Activated T-cell treated with anti-CD3 and anti-CD28 coated beads, Interleukin-2, amount 50 U/mL, for 24 hours (primary cell): Measurements from ENCODE around the gene PRTG.
"Not testable (repeated sequence)": the region's sequence is repeated elsewhere in the genome, so short reads cannot be mapped to it uniquely, and the experiment has no call there.

Experiments used
- DNase-seq: peaks from one replicate; pipeline ENCODE4 v3.0.0-alpha.2; 2020
- H3K27ac Mint-ChIP-seq: 2 replicates; pipeline ENCODE4 v1.8.0; 2020; ENCODE audit warnings: mild to moderate bottlenecking, mixed read lengths
- H3K27me3 Mint-ChIP-seq: 2 replicates; pipeline ENCODE4 v1.8.0; 2020; ENCODE audit warnings: mixed read lengths
- H3K36me3 Mint-ChIP-seq: 2 replicates; pipeline ENCODE4 v1.8.0; 2020; ENCODE audit warnings: low read depth, mixed read lengths
- H3K4me1 Mint-ChIP-seq: 2 replicates; pipeline ENCODE4 v1.8.0; 2020; ENCODE audit warnings: low read depth, mixed read lengths
- H3K4me3 Mint-ChIP-seq: 2 replicates; pipeline ENCODE4 v1.8.0; 2020; ENCODE audit warnings: mild to moderate bottlenecking, moderate library complexity, mixed read lengths
- H3K9me3 Mint-ChIP-seq: 2 replicates; pipeline ENCODE4 v1.8.0; 2020; ENCODE audit warnings: mixed read lengths

PRTG gene

DNA sequence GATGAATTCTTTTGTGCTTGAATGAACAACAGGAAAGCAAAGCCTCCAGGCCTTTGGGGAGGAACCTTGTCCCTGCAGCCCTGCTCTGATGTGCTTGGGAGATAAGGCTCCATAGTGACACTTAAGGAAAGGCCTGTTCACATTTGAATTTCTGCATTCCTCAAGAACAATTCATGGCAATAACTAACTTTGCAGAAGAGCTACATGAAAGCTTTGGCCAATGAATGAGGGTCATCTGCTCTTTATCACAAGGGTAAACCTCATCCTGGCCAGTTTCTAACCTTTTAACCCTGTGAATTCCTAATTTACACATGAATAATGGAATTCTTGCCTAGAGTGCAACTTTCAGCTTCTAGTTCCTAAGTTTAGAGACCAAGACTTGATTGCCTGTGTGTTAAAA lies 5.6 kb downstream of the PRTG start:
- no peaks in the 10 kb centered on the region for H3K4me1 Mint-ChIP-seq
- no peak overlapping the region for H3K27ac Mint-ChIP-seq
- H3K27me3 Mint-ChIP-seq: peaks cover 31% of the 10 kb centered on the region
- H3K9me3 Mint-ChIP-seq: no peaks in the 10 kb centered on the region
- no peak for DNase-seq
- H3K36me3 Mint-ChIP-seq: no peaks in the 10 kb centered on the region
- no peak overlapping the region for H3K4me3 Mint-ChIP-seq

- Mint-ChIP-seq H3K27me3 (peaks cover 31% of the 10 kb centered on the region), H3K4me3 (no peak overlapping the region), H3K9me3 (no peaks in the 10 kb centered on the region), H3K4me1 (no peaks in the 10 kb centered on the region), H3K27ac (no peak overlapping the region), H3K36me3 (no peaks in the 10 kb centered on the region)
- no peak for DNase-seq
Observed at GRCh38 chr15:55736756-55737155, 6.2 kb downstream of the PRTG start.

GRCh38 chr15:55734641-55735040 lies 8.3 kb downstream of the PRTG start:
- H3K36me3 Mint-ChIP-seq: no peaks in the 10 kb centered on the region

DNA sequence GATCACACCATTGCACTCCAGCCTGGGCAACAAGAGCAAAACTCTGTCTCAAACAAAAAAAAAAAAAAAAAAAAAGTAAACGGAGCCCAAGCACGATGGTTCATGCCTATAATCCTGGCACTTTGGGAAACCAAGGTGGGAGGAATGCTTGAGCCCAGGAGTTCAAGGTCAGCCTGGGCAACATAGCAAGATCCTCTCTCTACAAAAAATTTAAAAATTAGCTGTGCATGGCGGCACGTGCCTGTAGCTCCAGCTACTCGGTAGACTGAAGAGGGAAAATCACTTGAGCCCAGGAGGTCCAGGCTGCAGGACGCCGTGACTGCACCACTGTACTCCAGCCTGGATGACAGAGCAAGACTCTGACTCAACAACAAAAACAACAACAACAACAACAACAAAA lies 9.5 kb downstream of the PRTG start:
- not testable (repeated sequence) for H3K9me3 Mint-ChIP-seq, H3K4me3 Mint-ChIP-seq
- peaks cover 33% of the 10 kb centered on the region for H3K27me3 Mint-ChIP-seq

More at GRCh38 chr15:55734641-55735040, 8.3 kb downstream of the PRTG start:
- no peak overlapping the region for H3K27ac Mint-ChIP-seq
- H3K4me1 Mint-ChIP-seq: no peaks in the 10 kb centered on the region
- H3K27me3 Mint-ChIP-seq: peaks cover 31% of the 10 kb centered on the region
- H3K9me3 Mint-ChIP-seq: no peaks in the 10 kb centered on the region
- no peak for DNase-seq
- H3K4me3 Mint-ChIP-seq: no peak overlapping the region

GRCh38 chr15:55721554-55722185 lies 21.3 kb downstream of the PRTG start:
- Mint-ChIP-seq H3K36me3 (no peaks in the 10 kb centered on the region), H3K27me3 (peaks cover 39% of the 10 kb centered on the region), H3K4me3 (no peak overlapping the region), H3K27ac (no peak overlapping the region), H3K9me3 (no peaks in the 10 kb centered on the region), H3K4me1 (peaks cover 3% of the 10 kb centered on the region)
- no peak for DNase-seq

More for the DNA sequence above, 9.5 kb downstream of the PRTG start:
- not testable (repeated sequence) for H3K36me3 Mint-ChIP-seq, H3K4me1 Mint-ChIP-seq, DNase-seq, H3K27ac Mint-ChIP-seq

DNA sequence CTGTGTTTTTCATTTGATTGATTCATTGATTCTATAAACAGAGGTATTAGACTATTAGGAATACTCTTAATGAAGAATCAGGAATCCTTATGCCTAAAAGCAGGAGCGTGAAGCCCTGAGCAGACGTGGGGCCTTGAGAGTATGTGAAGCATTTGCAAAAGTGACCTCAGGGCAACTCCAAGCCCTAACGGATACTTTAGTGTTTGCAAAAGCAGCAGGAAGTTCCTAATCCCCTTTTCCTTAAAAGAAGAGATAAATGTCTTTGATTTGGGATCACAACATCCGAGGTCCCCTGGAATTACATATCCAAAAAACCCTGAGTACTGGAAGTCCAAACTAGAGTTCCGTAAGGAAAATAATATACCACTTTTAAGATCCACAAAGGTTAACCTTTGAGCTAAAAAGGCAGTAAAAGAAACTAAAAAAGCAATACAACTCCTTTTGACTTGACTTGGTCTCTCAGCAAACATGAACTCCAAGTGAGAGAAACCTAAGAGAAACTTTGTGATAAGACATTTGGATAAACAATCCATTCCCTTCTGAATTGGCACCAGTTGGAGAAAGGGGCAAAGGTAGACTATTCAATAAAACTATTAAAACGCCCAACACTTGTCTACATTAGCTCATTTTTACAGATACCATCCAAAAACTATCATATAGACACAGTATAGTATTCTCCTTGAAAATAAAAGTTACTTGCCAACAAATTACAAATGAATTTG lies 27.4 kb downstream of the PRTG start:
- Mint-ChIP-seq H3K9me3 (no peaks in the 10 kb centered on the region), H3K4me3 (no peak overlapping the region), H3K27ac (no peak overlapping the region), H3K36me3 (no peaks in the 10 kb centered on the region), H3K4me1 (no peaks in the 10 kb centered on the region), H3K27me3 (peaks cover 17% of the 10 kb centered on the region)
- DNase-seq: no peak

GRCh38 chr15:55714064-55714463 lies 28.9 kb downstream of the PRTG start:
- Mint-ChIP-seq H3K27me3 (peaks cover 14% of the 10 kb centered on the region), H3K27ac (no peak overlapping the region), H3K9me3 (no peaks in the 10 kb centered on the region), H3K4me3 (no peak overlapping the region), H3K36me3 (no peaks in the 10 kb centered on the region), H3K4me1 (no peaks in the 10 kb centered on the region)
- no peak for DNase-seq

GRCh38 chr15:55712363-55712762 lies 30.6 kb downstream of the PRTG start:
- H3K9me3 Mint-ChIP-seq: no peaks in the 10 kb centered on the region
- H3K4me3 Mint-ChIP-seq: no peak overlapping the region
- peaks cover 14% of the 10 kb centered on the region for H3K27me3 Mint-ChIP-seq
- no peak for DNase-seq
- no peaks in the 10 kb centered on the region for H3K36me3 Mint-ChIP-seq
- no peaks in the 10 kb centered on the region for H3K4me1 Mint-ChIP-seq
- H3K27ac Mint-ChIP-seq: no peak overlapping the region

GRCh38 chr15:55710286-55710685 lies 32.7 kb downstream of the PRTG start:
- peaks cover 12% of the 10 kb centered on the region for H3K27me3 Mint-ChIP-seq
- H3K27ac Mint-ChIP-seq: no peak overlapping the region
- H3K4me1 Mint-ChIP-seq: no peaks in the 10 kb centered on the region
- no peaks in the 10 kb centered on the region for H3K9me3 Mint-ChIP-seq
- H3K36me3 Mint-ChIP-seq: no peaks in the 10 kb centered on the region
- no peak overlapping the region for H3K4me3 Mint-ChIP-seq
- no peak for DNase-seq

- H3K36me3 Mint-ChIP-seq: no peaks in the 10 kb centered on the region
- H3K27me3 Mint-ChIP-seq: peaks cover 9% of the 10 kb centered on the region
- no peak overlapping the region for H3K4me3 Mint-ChIP-seq
- no peak for DNase-seq
- no peak overlapping the region for H3K27ac Mint-ChIP-seq
- no peaks in the 10 kb centered on the region for H3K4me1 Mint-ChIP-seq
- no peaks in the 10 kb centered on the region for H3K9me3 Mint-ChIP-seq
Observed at GRCh38 chr15:55709458-55709857, 33.5 kb downstream of the PRTG start.

DNA sequence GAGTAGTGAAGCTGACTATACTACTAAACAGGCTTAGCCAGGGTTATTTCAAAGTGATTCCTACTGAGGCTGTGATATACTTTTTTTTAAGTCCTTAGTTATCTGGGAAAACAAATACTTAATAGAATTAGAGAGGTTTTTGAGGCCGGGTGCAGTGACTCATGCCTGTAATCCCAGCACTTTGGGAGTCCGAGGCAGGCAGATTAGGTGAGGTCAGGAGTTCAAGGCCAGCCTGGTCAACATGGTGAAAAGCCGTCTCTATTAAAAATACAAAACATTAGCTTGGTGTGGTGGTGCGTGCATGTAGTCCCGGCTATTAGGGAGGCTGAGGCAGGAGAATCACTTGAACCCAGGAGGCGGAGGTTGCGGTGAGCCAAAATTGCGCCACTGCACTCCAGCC lies 34.2 kb downstream of the PRTG start:
- DNase-seq: no peak
- peaks cover 9% of the 10 kb centered on the region for H3K27me3 Mint-ChIP-seq
- no peak overlapping the region for H3K4me3 Mint-ChIP-seq
- no peaks in the 10 kb centered on the region for H3K36me3 Mint-ChIP-seq
- peaks cover 3% of the 10 kb centered on the region for H3K4me1 Mint-ChIP-seq
- H3K27ac Mint-ChIP-seq: no peak overlapping the region
- no peaks in the 10 kb centered on the region for H3K9me3 Mint-ChIP-seq

DNA sequence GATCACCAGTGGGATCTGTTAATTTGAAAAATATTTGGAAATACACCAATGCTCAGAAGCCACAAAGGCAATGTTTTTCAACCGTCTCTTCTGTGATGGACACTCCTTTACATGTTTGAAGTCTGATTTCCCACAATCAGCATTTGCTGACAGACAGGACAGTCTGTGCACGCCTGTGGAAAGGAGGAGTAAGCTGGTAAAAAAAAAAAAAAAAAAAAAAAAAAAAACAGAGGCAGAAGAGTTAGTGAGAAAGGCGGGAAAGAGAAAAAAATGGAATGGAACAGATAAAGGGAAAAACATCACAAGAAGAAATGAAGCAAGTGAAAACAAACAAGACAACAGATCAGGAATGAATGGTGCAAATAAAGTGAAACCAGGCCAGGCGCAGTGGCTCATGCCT lies 35.0 kb downstream of the PRTG start:
- no peak for DNase-seq
- Mint-ChIP-seq H3K4me3 (no peak overlapping the region), H3K36me3 (no peaks in the 10 kb centered on the region), H3K4me1 (peaks cover 4% of the 10 kb centered on the region), H3K27ac (no peak overlapping the region), H3K9me3 (no peaks in the 10 kb centered on the region), H3K27me3 (peaks cover 9% of the 10 kb centered on the region)

DNA sequence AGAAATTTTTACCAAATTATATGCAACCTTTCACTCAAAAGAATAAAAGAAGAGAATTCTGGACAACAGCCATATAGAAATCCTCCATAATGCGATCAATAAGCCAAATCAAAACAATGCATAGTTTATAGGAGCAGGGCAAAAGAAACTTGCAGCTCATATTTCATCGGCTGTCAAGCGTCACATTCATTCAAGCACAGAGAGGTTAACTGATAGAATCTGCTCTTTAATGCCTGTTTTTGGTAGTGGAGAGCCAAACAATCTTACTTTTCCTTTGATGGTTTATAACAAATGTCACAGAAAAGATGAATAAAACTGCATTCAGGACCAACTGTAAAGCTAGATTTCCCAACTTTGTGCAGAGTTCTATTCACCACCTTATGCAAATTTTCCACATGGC lies 35.4 kb downstream of the PRTG start:
- Mint-ChIP-seq H3K9me3 (no peaks in the 10 kb centered on the region), H3K27me3 (peaks cover 9% of the 10 kb centered on the region), H3K27ac (no peak overlapping the region), H3K4me1 (peaks cover 4% of the 10 kb centered on the region), H3K4me3 (no peak overlapping the region), H3K36me3 (no peaks in the 10 kb centered on the region)
- DNase-seq: no peak

- Mint-ChIP-seq H3K4me3 (no peak overlapping the region), H3K9me3 (no peaks in the 10 kb centered on the region), H3K27ac (no peak overlapping the region), H3K36me3 (no peaks in the 10 kb centered on the region), H3K27me3 (peaks cover 3% of the 10 kb centered on the region), H3K4me1 (peaks cover 8% of the 10 kb centered on the region)
- no peak for DNase-seq
Observed at GRCh38 chr15:55703873-55704301, 39.1 kb downstream of the PRTG start.

GRCh38 chr15:55700876-55701275 lies 42.1 kb downstream of the PRTG start:
- no peak for DNase-seq
- no peak overlapping the region for H3K27ac Mint-ChIP-seq
- H3K4me1 Mint-ChIP-seq: peaks cover 8% of the 10 kb centered on the region
- no peaks in the 10 kb centered on the region for H3K9me3 Mint-ChIP-seq
- peaks cover 9% of the 10 kb centered on the region for H3K27me3 Mint-ChIP-seq
- no peaks in the 10 kb centered on the region for H3K36me3 Mint-ChIP-seq
- no peak overlapping the region for H3K4me3 Mint-ChIP-seq
